Frontal cortex (tissue), 4 donors: ENCODE measurements around the gene MAFF. TPM values are rescaled to one million over a fixed set of nuclear protein-coding genes. Genes with fewer than 3 reads are reported as not detected.

Experiments
- DNase-seq, 2 donors: peaks; one replicate each; pipeline ENCODE4 v3.0.0; 2012; ENCODE audit warnings: low spot score in 2 of 2
- FAIRE-seq: peaks from 2 replicates; lab custom pipeline; 2012; peaks lifted over from hg19 to GRCh38; lab: Jason Lieb, UNC
- small RNA-seq: library from RNA; depleted of rRNA; stranded (forward); fragments of <200 nt; gene quantifications from one replicate; pipeline ENCODE3, GENCODE V24; 2014
- total RNA-seq: library from RNA; depleted of rRNA; stranded (reverse); fragments of >200 nt; gene quantifications from one replicate; pipeline ENCODE4 v1.2.3, GENCODE V29; 2014
- donor health status: control.
- donor health status: control.
- donor health status: control.

Gene MAFF
- total RNA-seq, 1 donor from 2014 or later = 1.6 TPM

GRCh38 chr22:38264322-38264843 lies 62.6 kb downstream of the MAFF start:
- FAIRE-seq (no peak), DNase-seq (no peak)

Small RNA genes within 50 kb of the gene (small RNA-seq; reads per million reads assigned to genes)
- gene RN7SL704P = 0.20 reads per million

Other genes with a start within 250 kb of the MAFF start
- gene C22orf23, start 248.4 kb upstream of the MAFF start, total RNA-seq = 1.2 TPM
- gene POLR2F, start 248.3 kb upstream of the MAFF start, total RNA-seq = 26.9 TPM
- gene SOX10, start 217.4 kb upstream of the MAFF start, total RNA-seq = 1.6 TPM
- 24.9 TPM for gene PICK1, start 144.6 kb upstream of the MAFF start, total RNA-seq
- gene SLC16A8, start 117.8 kb upstream of the MAFF start, total RNA-seq = 3.7 TPM
- under 0.01 TPM for gene BAIAP2L2, start 91.3 kb upstream of the MAFF start, total RNA-seq
- 19.6 TPM for gene PLA2G6, start 20.2 kb upstream of the MAFF start, total RNA-seq
- gene TMEM184B, start 71.0 kb downstream of the MAFF start, total RNA-seq = 6.9 TPM
- 197 TPM for gene CSNK1E, start 115.4 kb downstream of the MAFF start, total RNA-seq